ENCODE data around the gene ZNF446.

DNA sequence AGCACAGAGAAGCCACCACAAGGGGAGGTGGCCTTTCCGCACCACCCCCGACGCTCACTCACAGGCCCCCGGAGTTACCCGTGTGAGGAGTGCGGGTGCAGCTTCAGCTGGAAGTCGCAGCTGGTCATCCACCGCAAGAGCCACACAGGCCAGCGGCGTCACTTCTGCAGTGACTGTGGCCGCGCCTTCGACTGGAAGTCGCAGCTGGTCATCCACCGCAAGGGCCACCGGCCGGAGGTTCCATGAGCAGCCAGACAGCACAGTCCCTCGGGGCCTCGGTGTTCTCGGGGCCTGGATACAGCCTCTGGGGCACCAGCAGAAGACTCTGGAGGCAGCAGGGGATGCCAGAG, 4.3 kb downstream of the ZNF446 start:
- TF ChIP-seq EZH2phosphoT487 (IDR thresholded peaks at IDR 0.05; ENCODE audit: insufficient read depth, low read depth) (no peak), EZH2 (IDR thresholded peaks at IDR 0.05; ENCODE audit: insufficient read depth, poor library complexity, severe bottlenecking) (no peak)

Data from GM23248 (cell line).